Omental fat pad (tissue), 4 donors: Measurements from ENCODE around the gene CCDC126. TPM values are rescaled to one million over a fixed set of nuclear protein-coding genes. Genes with fewer than 3 reads are reported as not detected.
"Not testable (repeated sequence)": the region's sequence is repeated elsewhere in the genome, so short reads cannot be mapped to it uniquely, and the experiment has no call there.

Experiments used
- ATAC-seq: fragments of 150-250 bp; one replicate; pipeline ENCODE4 v1.9.1; 2016; ENCODE audit warnings: mild to moderate bottlenecking, moderate library complexity; ENCODE audit not compliant: low FRiP score
- DNase-seq: peaks from one replicate; pipeline ENCODE4 v3.0.0-alpha.2; 2019; ENCODE audit warnings: low spot score
- CTCF ChIP-seq, 3 donors: fragments of 450-650 bp; IDR thresholded peaks; one replicate each; pipeline ENCODE4 v1.5.1; 2016 to 2017; ENCODE audit warnings: antibody characterized with exemption in 3 of 3, mild to moderate bottlenecking in 3 of 3, moderate library complexity in 2 of 3
- total RNA-seq, 4 donors: library from RNA; depleted of rRNA; stranded (reverse); fragments of >200 nt; gene quantifications; one replicate each; pipeline ENCODE4 v1.1.0, GENCODE V29; 2016

CCDC126 gene
- 10 to 100 TPM; 11.0 to 23.6 (median 14.2) TPM for total RNA-seq

GRCh38 chr7:23597094-23598091 is at the start of gene CCDC126:
Gene CCDC126 (plus strand): TSS chr7:23597382. CDS start chr7:23611316, 13,934 bp downstream.
- TF ChIP-seq CTCF (IDR thresholded peaks at IDR 0.05): no peak
- DNase-seq: peak; percentile 81
- ATAC-seq: peak; percentile 96

- ATAC-seq: no peak
- DNase-seq: no peak
- TF ChIP-seq CTCF (IDR thresholded peaks at IDR 0.05): no peak
Observed at GRCh38 chr7:23547662-23548061, 49.5 kb upstream of the CCDC126 start.

GRCh38 chr7:23558303-23558702 is 38.9 kb upstream of the CCDC126 start:
- no peak for ATAC-seq

GRCh38 chr7:23570592-23571200 is 26.5 kb upstream of the CCDC126 start:
- DNase-seq: peak; percentile 68
- peak in 2 of 3 donors; percentile 32 to 76 for TF ChIP-seq CTCF (IDR thresholded peaks at IDR 0.05)
- ATAC-seq: peak; percentile 93

More at GRCh38 chr7:23558303-23558702, 38.9 kb upstream of the CCDC126 start:
- TF ChIP-seq CTCF (IDR thresholded peaks at IDR 0.05): no peak
- no peak for DNase-seq

GRCh38 chr7:23581975-23582374 is 15.2 kb upstream of the CCDC126 start:
- DNase-seq, ATAC-seq: not testable (repeated sequence)

GRCh38 chr7:23585304-23585703 is 11.9 kb upstream of the CCDC126 start:
- not testable (repeated sequence) for DNase-seq, ATAC-seq

- no peak for DNase-seq
- no peak for ATAC-seq
- no peak for TF ChIP-seq CTCF (IDR thresholded peaks at IDR 0.05)
Observed at GRCh38 chr7:23586159-23586558, 11.0 kb upstream of the CCDC126 start.
